ENCODE measurements around the gene TLR2.

GRCh38 chr4:153647975-153648374 lies 36.1 kb upstream of the TLR2 start:
- TF ChIP-seq TAF1 (IDR thresholded peaks at IDR 0.05; ENCODE audit: borderline replicate concordance, low read depth, low read length) (no peak), REST (IDR thresholded peaks at IDR 0.05; ENCODE audit: low read depth, low read length) (no peak), LARP7 (IDR thresholded peaks at IDR 0.05) (no peak), CREM (IDR thresholded peaks at IDR 0.05; ENCODE audit: low read depth) (no peak), CTCF (IDR thresholded peaks at IDR 0.05 in 2 of 3, conservative IDR thresholded peaks at IDR 0.05 in 1 of 3; ENCODE audit: control insufficient read depth in 2 of 3, extremely low read depth in 1 of 3, insufficient read depth in 1 of 3, low read depth in 3 of 3, low read length in 3 of 3) (no peak), EZH2 (IDR thresholded peaks at IDR 0.05; ENCODE audit: borderline replicate concordance, control insufficient read depth, low read depth, low read length) (no peak)
- TF ChIP-seq, protein P1, sequence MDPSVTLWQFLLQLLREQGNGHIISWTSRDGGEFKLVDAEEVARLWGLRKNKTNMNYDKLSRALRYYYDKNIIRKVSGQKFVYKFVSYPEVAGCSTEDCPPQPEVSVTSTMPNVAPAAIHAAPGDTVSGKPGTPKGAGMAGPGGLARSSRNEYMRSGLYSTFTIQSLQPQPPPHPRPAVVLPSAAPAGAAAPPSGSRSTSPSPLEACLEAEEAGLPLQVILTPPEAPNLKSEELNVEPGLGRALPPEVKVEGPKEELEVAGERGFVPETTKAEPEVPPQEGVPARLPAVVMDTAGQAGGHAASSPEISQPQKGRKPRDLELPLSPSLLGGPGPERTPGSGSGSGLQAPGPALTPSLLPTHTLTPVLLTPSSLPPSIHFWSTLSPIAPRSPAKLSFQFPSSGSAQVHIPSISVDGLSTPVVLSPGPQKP (IDR thresholded peaks at IDR 0.05; ENCODE audit: low read depth, low read length): no peak

Data from GM12878 (cell line).